Neural cell (in vitro differentiated cells): ENCODE measurements around the gene ADGRD2.

ENCODE experiments used
- EP300 ChIP-seq: fragments of 450-650 bp; conservative IDR thresholded peaks from 2 replicates; pipeline ENCODE4 v1.6.1; 2014; ENCODE audit warnings: antibody characterized with exemption, mild to moderate bottlenecking, moderate library complexity; ENCODE audit not compliant: poor library complexity, severe bottlenecking
- EZH2 ChIP-seq: fragments of 200-600, 300-800 bp; shearing (Covaris generic), sonication (generic); IDR thresholded peaks from 2 replicates; pipeline ENCODE4 v1.6.1; 2014; ENCODE audit warnings: antibody characterized with exemption, low read length, borderline replicate concordance, mild to moderate bottlenecking; ENCODE audit not compliant: insufficient read depth, poor library complexity, severe bottlenecking
- MXI1 ChIP-seq: fragments of 450-650 bp; conservative IDR thresholded peaks from 2 replicates; pipeline ENCODE4 v1.6.1; 2014; ENCODE audit warnings: antibody characterized with exemption, mild to moderate bottlenecking; ENCODE audit not compliant: poor library complexity, severe bottlenecking
- POLR2AphosphoS5 ChIP-seq: IDR thresholded peaks from 2 replicates; pipeline ENCODE4 v1.6.1; 2012
- RAD21 ChIP-seq: fragments of 450-650 bp; conservative IDR thresholded peaks from 2 replicates; pipeline ENCODE4 v1.6.1; 2014; ENCODE audit warnings: antibody characterized with exemption, mild to moderate bottlenecking, moderate library complexity
- SMC3 ChIP-seq: fragments of 450-650 bp; conservative IDR thresholded peaks from 2 replicates; pipeline ENCODE4 v1.6.1; 2014; ENCODE audit warnings: antibody characterized with exemption, mild to moderate bottlenecking, moderate library complexity; ENCODE audit not compliant: poor library complexity
- TAF1 ChIP-seq: IDR thresholded peaks from 2 replicates; pipeline ENCODE4 v1.6.1; 2012; ENCODE audit warnings: low read depth
- TF ChIP-seq, protein P1 (sequence below): fragments of 450-650 bp; IDR thresholded peaks from 2 replicates; pipeline ENCODE4 v1.5.1; 2014; ENCODE audit warnings: antibody characterized with exemption, mild to moderate bottlenecking, moderate library complexity; ENCODE audit not compliant: poor library complexity, severe bottlenecking
- TF ChIP-seq, protein P2 (sequence below): IDR thresholded peaks from 2 replicates; pipeline ENCODE4 v1.6.1; 2012; ENCODE audit warnings: borderline replicate concordance

DNA sequence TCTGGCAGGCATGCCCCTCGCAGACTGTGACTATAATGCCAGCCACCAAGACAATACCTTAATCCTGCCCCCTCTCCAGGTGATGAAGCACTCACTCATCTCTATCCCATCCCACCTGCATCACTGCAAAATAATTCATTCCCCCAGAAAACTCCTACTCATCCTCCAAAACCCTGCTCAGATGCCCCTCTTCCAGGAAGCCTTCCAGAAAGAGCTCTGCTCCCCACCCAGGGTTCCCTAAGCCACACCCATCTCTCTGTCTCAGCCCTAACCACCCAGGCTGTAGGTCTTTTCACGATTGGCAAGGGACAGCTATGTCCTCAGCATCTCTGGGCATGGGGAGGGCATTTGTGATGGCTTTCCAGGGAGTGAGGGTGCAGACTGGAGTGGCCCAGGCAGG lies 39.8 kb downstream of the ADGRD2 start:
- TF ChIP-seq, protein P1, sequence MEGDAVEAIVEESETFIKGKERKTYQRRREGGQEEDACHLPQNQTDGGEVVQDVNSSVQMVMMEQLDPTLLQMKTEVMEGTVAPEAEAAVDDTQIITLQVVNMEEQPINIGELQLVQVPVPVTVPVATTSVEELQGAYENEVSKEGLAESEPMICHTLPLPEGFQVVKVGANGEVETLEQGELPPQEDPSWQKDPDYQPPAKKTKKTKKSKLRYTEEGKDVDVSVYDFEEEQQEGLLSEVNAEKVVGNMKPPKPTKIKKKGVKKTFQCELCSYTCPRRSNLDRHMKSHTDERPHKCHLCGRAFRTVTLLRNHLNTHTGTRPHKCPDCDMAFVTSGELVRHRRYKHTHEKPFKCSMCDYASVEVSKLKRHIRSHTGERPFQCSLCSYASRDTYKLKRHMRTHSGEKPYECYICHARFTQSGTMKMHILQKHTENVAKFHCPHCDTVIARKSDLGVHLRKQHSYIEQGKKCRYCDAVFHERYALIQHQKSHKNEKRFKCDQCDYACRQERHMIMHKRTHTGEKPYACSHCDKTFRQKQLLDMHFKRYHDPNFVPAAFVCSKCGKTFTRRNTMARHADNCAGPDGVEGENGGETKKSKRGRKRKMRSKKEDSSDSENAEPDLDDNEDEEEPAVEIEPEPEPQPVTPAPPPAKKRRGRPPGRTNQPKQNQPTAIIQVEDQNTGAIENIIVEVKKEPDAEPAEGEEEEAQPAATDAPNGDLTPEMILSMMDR: no peak
- TF ChIP-seq EZH2 (no peak), MXI1 (no peak), POLR2AphosphoS5 (no peak), SMC3 (no peak), RAD21 (no peak), TAF1 (no peak), EP300 (no peak)
- TF ChIP-seq, protein P2, sequence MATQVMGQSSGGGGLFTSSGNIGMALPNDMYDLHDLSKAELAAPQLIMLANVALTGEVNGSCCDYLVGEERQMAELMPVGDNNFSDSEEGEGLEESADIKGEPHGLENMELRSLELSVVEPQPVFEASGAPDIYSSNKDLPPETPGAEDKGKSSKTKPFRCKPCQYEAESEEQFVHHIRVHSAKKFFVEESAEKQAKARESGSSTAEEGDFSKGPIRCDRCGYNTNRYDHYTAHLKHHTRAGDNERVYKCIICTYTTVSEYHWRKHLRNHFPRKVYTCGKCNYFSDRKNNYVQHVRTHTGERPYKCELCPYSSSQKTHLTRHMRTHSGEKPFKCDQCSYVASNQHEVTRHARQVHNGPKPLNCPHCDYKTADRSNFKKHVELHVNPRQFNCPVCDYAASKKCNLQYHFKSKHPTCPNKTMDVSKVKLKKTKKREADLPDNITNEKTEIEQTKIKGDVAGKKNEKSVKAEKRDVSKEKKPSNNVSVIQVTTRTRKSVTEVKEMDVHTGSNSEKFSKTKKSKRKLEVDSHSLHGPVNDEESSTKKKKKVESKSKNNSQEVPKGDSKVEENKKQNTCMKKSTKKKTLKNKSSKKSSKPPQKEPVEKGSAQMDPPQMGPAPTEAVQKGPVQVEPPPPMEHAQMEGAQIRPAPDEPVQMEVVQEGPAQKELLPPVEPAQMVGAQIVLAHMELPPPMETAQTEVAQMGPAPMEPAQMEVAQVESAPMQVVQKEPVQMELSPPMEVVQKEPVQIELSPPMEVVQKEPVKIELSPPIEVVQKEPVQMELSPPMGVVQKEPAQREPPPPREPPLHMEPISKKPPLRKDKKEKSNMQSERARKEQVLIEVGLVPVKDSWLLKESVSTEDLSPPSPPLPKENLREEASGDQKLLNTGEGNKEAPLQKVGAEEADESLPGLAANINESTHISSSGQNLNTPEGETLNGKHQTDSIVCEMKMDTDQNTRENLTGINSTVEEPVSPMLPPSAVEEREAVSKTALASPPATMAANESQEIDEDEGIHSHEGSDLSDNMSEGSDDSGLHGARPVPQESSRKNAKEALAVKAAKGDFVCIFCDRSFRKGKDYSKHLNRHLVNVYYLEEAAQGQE: no peak
